ENCODE data around the gene CFAP99. TPM values are rescaled to one million over a fixed set of nuclear protein-coding genes. Genes with fewer than 3 reads are reported as not detected.

The CFAP99 gene
- total and polyA plus RNA-seq, 5 experiments from 2014 or later = 0.05 TPM; not detected in 4

DNA sequence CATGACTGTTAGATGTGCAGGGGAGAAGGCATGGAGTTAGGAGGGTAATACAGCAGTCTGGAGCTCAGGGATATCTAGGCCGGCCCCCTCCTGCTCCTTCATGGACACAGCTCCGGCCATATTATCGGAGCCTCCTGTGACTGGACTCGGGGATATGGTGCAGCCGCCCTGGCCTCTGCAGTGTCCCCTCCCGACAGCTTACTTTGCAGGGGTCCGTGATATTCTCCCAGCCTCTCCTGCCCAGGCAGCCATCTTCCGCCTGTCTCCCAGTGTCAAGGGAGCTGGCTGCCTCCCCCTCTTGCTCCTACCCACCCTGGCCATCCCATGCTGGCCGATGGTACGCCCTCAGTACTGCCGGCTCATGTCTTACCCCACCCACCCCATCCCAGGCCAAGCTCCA is 30.3 kb downstream of the CFAP99 start:
- H3K36me3 Mint-ChIP-seq = no peaks in the 10 kb centered on the region
- H3K4me3 Mint-ChIP-seq = no peak overlapping the region
- POLR2A ChIA-PET = no interaction called here
- no peaks in the 10 kb centered on the region for H3K4me1 Mint-ChIP-seq
- ATAC-seq (no peak), DNase-seq (no peak)
- H3K27me3 Mint-ChIP-seq = no peaks in the 10 kb centered on the region
- no peak overlapping the region for H3K27ac Mint-ChIP-seq
- no peaks in the 10 kb centered on the region for H3K9me3 Mint-ChIP-seq

DNA sequence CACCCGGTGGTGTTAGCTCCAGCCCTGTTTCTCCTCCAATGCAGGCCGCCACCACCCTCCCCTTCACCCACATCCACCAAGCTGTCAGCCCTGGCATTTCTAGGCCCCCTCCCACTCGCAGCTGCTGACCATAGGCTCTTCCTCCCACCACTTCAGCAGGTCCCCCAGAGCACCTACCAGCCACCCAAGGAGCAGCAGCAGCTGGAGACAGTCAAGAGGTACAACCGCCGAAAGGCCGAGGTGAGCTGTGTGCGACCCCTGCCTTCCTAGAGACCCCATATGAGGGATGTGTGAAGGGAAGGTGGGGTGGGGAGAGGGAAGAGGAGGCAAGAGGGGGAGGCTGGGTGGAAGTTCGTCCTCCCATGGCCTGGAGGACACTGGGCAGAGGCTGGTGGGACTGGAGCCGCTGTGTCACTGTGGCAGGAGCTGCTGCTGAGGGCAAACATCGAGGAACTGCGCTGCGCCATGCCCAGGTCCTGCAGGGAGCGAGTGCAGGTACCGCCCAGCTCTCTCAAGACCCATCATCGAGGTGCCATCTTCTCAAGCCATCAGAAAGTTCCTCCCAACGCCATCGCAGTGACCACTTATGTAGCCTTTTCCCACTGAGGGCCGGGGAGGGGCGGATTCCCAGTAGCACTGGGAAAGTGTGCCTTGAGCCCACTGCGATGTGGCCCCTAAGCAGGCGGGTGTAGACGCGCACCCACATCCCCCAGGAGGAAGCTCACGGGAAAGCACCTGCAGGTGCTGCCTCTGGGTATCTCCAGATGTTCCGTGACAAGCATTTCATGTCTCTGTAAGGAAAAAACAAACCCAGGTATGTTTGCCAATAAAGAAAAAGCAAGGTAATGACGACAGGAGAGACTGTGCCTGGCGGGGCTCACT is 31.0 kb downstream of the CFAP99 start:
- POLR2A ChIA-PET = no interaction called here
- Mint-ChIP-seq H3K36me3 (no peaks in the 10 kb centered on the region), H3K9me3 (no peaks in the 10 kb centered on the region), H3K4me1 (no peaks in the 10 kb centered on the region), H3K4me3 (no peak overlapping the region), H3K27ac (no peak overlapping the region), H3K27me3 (no peaks in the 10 kb centered on the region)
- no peak for DNase-seq
- no peak for ATAC-seq

DNA sequence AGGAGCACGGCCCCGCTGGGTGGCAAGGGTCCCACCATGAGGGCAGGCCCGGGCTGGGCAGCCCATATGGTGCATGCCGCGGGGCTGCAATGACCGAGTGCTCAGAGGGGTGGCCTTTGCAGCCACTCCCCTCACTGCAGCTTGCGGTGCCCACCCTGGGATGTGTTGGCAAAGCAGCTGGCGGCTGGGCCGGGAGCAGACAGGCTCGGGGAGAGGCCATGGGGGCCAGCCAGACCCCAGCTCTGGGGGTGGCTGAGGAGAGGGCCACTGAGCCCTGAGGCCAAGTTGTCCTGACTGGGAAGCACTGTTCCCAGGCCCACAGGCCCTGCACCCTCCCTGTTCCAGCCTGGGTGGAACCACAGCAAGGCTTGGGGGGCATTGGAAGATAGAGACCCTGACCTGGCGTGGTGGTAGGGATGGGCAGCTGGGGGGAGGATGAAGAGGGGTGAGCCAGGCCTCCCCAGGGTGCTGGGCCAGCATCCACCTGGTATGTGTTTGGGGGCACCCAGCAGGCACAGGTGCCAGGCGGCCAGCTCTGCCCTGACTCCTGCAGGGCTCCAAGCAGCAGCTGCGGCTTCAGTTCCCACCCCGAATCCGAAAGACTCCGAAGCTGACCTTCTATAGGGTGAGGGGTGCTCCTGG is 31.8 kb downstream of the CFAP99 start:
- no peak for ATAC-seq
- no peaks in the 10 kb centered on the region for H3K9me3 Mint-ChIP-seq
- H3K27me3 Mint-ChIP-seq = no peaks in the 10 kb centered on the region
- H3K27ac Mint-ChIP-seq = no peak overlapping the region
- no peak overlapping the region for H3K4me3 Mint-ChIP-seq
- no peaks in the 10 kb centered on the region for H3K4me1 Mint-ChIP-seq
- POLR2A ChIA-PET = interaction anchor here (1.0 kb wide), 1 partner anchor 17 kb away, joined by 3 read pairs; no protein-coding TSS in a partner anchor
- no peak for DNase-seq
- no peaks in the 10 kb centered on the region for H3K36me3 Mint-ChIP-seq

DNA sequence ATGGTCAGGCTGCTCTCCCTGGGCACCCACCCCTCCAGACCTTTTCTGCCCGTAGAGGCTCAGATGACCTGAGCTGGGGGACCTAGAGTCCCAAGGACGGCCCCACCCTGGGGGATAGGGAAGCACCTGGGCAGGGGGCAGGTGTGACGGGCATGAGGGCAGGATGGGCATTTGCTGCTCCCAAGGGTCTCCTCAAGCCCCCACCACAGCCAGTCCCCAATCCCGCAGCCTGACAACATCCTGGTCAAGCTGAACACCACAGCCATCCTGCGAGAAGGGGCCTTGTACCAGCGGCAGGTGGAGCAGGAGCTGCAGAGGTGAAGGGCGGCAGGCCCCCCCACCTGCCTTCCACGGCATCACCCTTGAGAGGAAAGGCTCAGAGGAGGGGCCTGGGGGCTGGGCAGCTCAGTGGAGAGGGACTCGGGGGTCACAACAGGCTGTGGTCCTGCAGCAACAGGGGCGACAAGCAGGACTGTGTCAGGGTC is 32.3 kb downstream of the CFAP99 start:
- ATAC-seq (no peak), DNase-seq (no peak)
- Mint-ChIP-seq H3K4me1 (no peaks in the 10 kb centered on the region), H3K4me3 (no peak overlapping the region), H3K27ac (peak overlapping the region in 1 of 10 donors; percentile 10), H3K9me3 (no peaks in the 10 kb centered on the region), H3K36me3 (no peaks in the 10 kb centered on the region), H3K27me3 (no peaks in the 10 kb centered on the region)
- POLR2A ChIA-PET = interaction anchor here (1.0 kb wide), 1 partner anchor 16 kb away, joined by 3 read pairs; no protein-coding TSS in a partner anchor

DNA sequence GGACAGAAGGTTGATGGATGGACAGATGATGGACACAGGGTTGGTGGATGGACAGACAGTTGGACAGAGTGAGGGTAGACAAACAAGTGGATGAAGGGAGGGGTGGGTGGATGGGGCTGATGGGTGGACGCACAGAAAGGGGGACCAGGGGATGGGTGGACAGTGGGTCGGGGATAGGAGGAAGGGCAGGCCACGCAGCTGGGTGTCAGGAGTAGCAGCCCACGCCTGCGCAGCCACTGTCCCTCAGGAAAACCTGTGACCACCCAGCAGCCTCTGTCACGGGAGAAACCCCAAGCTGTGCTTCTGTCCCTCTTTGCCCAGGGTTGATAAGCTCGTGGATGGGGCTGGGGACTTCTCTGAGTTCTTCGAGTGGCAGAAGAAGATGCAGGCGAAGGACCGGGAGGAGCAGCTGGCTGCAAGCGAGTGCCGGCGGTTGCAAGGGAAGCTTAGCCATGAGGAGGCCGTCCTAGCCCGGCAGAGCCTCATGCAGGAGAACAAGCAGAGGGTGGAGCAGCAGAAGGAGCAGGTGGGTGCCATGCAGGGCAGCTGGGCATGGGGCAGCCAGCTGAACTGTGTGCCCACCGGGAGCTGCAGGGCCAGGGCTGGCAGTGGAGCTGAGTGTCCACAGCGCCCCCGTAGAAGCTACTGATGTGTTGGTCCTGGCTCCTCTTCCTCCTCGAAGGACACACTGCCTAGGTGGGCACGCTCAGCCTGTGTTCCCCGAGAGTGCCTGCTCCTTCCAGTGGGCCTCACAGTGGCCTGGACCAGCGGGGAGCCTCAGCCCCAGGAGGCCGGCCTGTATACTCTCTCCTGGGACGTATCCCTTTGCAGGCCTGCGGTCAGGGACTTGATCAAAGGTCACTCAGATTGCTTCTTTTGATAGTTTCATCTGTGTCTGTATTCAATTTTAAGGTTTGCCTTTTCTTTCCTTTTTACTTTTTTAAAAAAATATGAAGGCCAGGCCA is 33.3 kb downstream of the CFAP99 start:
- no peaks in the 10 kb centered on the region for H3K36me3 Mint-ChIP-seq
- no peaks in the 10 kb centered on the region for H3K9me3 Mint-ChIP-seq
- DNase-seq (no peak), ATAC-seq (no peak)
- H3K4me3 Mint-ChIP-seq = no peak overlapping the region
- H3K27ac Mint-ChIP-seq = peak overlapping the region in 2 of 10 donors; percentile 10 to 90
- no peaks in the 10 kb centered on the region for H3K4me1 Mint-ChIP-seq
- no peaks in the 10 kb centered on the region for H3K27me3 Mint-ChIP-seq
- POLR2A ChIA-PET = no interaction called here

DNA sequence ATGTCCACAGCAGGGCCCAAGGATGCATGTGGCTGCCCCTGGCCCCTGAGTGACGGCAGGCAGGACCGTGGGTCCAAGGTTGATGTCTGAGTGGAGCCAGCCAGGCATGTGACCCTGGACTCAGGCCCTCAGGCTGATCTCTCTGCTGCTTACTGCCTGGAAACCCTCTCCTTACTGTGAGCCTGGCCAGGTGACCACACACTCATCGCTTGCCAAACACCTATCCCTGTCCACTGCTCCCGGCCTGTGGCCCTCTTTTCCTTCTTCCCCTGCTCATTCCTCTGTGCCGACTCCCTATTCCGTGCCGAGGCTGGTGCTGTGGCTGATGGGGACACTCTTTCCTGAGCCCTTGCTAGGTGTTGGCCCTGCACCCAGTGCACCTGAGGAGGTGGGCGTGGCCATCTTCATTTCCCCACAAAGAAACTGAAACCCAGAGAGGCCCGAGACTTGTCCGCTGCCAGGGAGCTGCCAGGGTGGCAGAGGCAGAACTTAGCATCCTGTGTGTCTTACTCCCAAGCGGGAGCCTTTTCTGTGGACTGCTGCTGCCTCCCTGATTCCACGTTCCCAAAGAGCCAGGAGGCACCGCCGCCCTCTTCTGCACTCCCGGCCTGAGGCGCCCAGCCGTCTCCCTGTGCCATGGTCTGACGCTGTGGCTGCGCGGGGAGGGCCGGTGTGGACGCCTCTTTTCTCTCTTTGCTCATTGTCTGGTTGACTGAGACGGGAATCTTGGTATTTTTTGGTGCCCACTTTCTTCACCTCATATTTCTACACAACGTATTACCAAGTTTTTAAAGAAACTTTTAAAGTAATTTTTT is 38.9 kb downstream of the CFAP99 start:
- no peak for DNase-seq
- Mint-ChIP-seq H3K4me3 (no peak overlapping the region), H3K27ac (no peak overlapping the region), H3K9me3 (no peaks in the 10 kb centered on the region), H3K27me3 (peaks cover 0 to 12% (median 0%) of the 10 kb centered on the region in 5 donors), H3K4me1 (peaks cover 1 to 9% (median 6%) of the 10 kb centered on the region in 4 donors), H3K36me3 (no peaks in the 10 kb centered on the region)
- POLR2A ChIA-PET = interaction anchor here (0.7 kb wide), 1 partner anchor 27 kb away, joined by 3 read pairs; no protein-coding TSS in a partner anchor
- no peak for ATAC-seq

DNA sequence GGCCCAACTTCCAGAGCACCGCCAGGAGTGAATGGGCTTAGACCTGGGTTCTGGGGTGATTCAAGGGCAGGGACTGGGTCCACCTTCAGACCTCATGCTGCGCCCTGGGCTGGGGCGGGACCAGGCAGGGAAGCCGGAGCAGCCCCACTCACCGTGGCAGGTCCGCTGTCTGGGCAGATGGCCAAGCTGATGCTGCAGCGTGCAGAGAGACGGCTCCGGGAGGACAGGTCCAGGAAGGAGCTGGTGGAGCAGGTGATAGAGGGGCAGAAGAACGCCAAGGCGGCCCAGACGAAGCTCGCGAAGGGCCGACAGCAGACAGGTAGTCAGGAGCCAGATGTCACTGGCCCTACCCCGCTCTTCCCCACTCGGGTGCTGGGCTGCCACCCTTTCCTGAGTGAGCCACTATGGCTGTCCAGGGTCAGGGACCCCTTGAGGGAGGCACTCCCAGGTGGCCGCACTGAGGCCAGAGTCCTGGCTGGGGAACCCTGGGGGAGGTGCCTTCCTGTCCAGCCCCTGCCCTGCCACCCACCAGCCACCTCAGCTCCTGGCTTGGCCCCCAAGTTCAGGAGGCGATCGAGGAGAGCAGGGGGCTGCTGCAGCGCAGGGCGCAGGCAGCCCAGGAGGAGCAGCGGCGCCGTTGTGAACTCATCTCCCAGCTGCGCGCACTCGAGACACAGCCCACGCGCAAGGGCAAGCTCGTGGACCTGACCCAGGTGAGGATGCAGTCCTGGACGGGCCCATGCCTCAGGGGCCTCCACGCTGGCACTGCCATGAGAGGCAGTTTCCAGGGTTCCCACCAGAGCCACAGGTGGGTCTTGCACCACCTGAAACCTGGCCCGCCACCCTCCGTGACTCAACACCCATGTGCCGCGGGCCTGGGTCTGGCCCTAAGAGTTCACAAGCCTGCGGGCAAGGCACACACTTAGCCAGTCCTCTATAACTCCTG is 40.1 kb downstream of the CFAP99 start:
- DNase-seq (peak in 1 of 10 donors; percentile 19), ATAC-seq (no peak)
- H3K36me3 Mint-ChIP-seq = no peaks in the 10 kb centered on the region
- H3K9me3 Mint-ChIP-seq = no peaks in the 10 kb centered on the region
- peak overlapping the region in 1 of 10 donors; percentile 50 for H3K4me3 Mint-ChIP-seq
- POLR2A ChIA-PET = interaction anchor here (0.5 kb wide), 1 partner anchor 18 kb away, joined by 5 read pairs; no protein-coding TSS in a partner anchor
- H3K27me3 Mint-ChIP-seq = peaks cover 0 to 12% (median 0%) of the 10 kb centered on the region in 5 donors
- no peak overlapping the region for H3K27ac Mint-ChIP-seq
- peaks cover 4 to 19% (median 11%) of the 10 kb centered on the region in 4 donors for H3K4me1 Mint-ChIP-seq

DNA sequence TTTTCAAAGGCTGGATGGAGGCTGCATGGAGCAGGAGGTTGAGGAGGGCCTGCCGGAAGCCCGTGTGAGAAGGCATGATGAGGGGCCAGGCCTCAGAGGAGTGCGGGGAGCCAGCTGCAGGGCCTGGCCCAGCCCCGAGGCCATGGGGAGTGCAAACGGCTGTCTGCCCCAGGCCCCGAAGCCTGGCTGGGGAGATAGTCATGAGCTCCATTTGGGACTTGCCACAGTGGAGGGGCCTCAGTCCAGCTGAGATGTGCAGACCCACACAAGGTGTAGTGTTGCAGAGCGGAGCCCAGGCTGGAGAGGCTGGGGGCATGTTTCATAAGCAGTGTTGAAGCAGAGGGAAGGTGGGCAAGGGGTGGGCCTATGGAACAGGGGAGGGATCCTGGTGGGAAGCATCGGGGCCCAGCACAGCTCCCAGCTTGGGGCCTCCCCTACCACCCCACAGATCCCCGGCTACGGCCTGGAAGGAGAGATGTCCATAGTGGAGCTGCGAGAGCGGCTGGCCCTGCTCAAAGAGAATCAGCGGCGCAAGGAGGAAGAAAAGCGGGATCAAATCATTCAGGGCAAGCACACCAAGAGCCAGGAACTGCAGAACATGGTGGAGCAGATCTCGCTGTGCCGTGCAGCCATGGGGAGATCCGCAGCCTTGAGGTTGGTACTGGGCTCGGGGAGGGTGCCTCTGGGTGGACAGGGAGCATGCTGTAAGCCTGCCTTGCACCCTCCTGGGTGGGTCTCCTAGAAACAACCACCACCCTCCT is 41.0 kb downstream of the CFAP99 start:
- Mint-ChIP-seq H3K27me3 (peaks cover 0 to 12% (median 0%) of the 10 kb centered on the region in 5 donors), H3K9me3 (no peaks in the 10 kb centered on the region), H3K4me1 (peaks cover 4 to 19% (median 11%) of the 10 kb centered on the region in 4 donors), H3K27ac (no peak overlapping the region), H3K4me3 (peak overlapping the region in 1 of 10 donors; percentile 50), H3K36me3 (no peaks in the 10 kb centered on the region)
- POLR2A ChIA-PET = interaction anchor here (0.8 kb wide), 1 partner anchor 504 kb away, joined by 3 read pairs; the partner anchor contains the start of genes GRK4 and NOP14
- no peak for DNase-seq
- ATAC-seq = no peak

DNA sequence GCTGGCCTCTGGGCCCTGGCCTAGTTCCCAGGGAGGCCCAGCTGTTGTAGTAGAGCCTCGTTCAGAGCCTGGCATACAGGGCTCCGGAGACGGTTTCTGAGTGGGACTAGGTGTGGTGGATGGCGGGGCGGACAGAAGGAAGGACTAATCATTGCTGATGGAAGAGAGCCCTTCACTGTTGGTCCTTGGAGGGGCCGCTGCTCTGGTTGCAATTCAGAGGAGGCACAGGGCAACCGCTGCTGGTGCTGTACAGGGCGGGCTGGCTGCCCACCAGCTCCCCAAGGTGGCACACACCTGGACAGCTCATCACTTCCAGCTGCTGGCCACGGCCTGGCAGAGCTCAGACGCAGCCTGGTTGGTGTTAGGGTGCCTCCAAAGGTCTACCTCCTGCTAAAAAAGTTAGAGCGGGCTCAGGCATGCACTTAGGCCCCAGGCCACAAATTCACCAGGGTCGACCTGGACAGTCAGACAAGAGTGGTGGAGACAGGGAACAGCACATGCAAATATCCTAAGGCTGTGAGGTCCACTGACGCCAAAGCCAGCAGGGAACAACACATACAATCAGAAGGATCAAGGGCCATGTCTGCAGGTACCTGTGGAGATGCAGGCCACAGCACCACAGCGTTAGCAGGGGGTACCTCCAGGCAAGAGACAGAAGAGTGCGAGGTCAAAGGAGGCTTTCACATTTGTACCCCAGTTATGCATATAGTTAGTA is 42.6 kb downstream of the CFAP99 start:
- Mint-ChIP-seq H3K36me3 (no peaks in the 10 kb centered on the region), H3K4me1 (peaks cover 4 to 19% (median 13%) of the 10 kb centered on the region in 4 donors), H3K27me3 (peaks cover 0 to 12% (median 0%) of the 10 kb centered on the region in 5 donors), H3K27ac (peak overlapping the region in 3 of 10 donors; percentile 43 to 75 (median 71)), H3K4me3 (peak overlapping the region; percentile 66 to 88 (median 82)), H3K9me3 (no peaks in the 10 kb centered on the region)
- POLR2A ChIA-PET = interaction anchor here (0.7 to 1.1 kb wide), 3 partner anchors 45 to 241 kb away, joined by 3 to 4 read pairs (median 4); partner anchors contain the start of gene MXD4
- DNase-seq (no peak), ATAC-seq (no peak)

Measured in naive thymus-derived CD8-positive, alpha-beta T cell (primary cell).